ENCODE results near the gene LEP. TPM values are rescaled to one million over a fixed set of nuclear protein-coding genes. Genes with fewer than 3 reads are reported as not detected.

LEP gene
- total and polyA plus RNA-seq, 4 donors, result 0.37 to 1.3 TPM; not detected in 2

DNA sequence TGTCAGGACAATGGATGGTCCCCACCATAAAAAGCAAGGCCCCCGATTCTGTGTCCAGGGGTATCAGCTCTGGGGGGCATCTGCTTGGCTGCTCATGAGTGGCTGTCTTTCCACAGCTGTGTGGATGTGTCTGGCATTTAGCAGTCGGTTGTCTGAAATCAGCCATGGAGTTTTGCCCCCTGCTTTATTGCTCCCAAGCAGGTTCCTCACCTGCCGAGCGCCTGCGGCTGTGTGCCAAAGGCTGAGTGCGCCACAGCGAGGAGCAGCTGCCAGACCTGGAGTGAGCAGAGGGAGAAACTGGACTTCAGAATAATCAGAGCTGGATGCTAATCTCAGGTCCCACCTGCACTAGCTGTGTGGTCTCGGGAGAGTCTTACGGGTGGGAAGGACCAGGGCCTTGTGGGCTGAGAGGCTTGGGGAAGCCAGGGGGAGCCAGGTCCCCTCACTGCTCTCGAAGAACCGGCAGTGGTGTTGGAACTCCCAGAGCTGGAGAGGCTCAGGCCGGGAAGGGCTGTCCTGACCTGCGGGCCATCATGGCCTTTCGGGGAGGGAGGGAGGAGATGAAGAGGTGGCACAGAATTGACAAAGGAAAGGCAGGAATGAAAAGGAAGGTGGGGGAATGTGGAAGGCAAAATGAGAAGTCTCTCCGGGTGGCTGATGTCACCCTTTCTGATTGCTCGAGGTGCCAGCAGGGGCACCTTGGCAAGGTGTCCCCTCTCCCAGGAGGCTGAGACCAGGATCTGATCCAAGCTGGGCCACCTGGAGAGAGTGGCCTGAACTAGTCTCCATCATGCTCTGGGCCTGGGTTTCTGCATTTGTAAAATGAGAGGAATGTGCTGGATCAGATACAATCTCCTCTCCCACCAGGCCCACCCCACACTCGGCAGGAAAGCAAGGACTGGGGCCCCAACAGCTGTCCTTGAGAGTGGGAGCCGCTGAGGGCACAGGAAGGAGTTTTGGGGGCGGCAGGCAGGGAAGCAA, 30.2 kb upstream of the LEP start:
- Histone ChIP-seq H3K9me3 (ENCODE audit: control insufficient read depth in 4 of 4, insufficient read depth in 3 of 4, low read length in 3 of 4) (no peaks in the 10 kb centered on the region), H3K9ac (ENCODE audit: insufficient read depth in 1 of 2, low read length in 2 of 2) (no peak overlapping the region), H3K36me3 (ENCODE audit: control insufficient read depth in 4 of 4, insufficient read depth in 4 of 4, low read length in 4 of 4) (no peaks in the 10 kb centered on the region), H3K27me3 (ENCODE audit: control insufficient read depth in 3 of 3, insufficient read depth in 3 of 3, low read length in 2 of 3) (peaks cover 0 to 11% (median 4%) of the 10 kb centered on the region in 3 donors), H3K27ac (ENCODE audit: low read depth in 1 of 2, low read length in 1 of 2) (no peak overlapping the region), H3K4me3 (no peak overlapping the region), H3K4me1 (ENCODE audit: control insufficient read depth in 5 of 5, insufficient read depth in 5 of 5, low read length in 5 of 5) (peaks cover 0 to 4% (median 0%) of the 10 kb centered on the region in 5 donors)
- DNase-seq (no peak), ATAC-seq (ENCODE audit: insufficient read depth, low FRiP score) (no peak)
- WGBS, 2 donors, result 78 to 84% methylated on average over 19 of the region's 19 CpGs
- TF ChIP-seq, protein P1, sequence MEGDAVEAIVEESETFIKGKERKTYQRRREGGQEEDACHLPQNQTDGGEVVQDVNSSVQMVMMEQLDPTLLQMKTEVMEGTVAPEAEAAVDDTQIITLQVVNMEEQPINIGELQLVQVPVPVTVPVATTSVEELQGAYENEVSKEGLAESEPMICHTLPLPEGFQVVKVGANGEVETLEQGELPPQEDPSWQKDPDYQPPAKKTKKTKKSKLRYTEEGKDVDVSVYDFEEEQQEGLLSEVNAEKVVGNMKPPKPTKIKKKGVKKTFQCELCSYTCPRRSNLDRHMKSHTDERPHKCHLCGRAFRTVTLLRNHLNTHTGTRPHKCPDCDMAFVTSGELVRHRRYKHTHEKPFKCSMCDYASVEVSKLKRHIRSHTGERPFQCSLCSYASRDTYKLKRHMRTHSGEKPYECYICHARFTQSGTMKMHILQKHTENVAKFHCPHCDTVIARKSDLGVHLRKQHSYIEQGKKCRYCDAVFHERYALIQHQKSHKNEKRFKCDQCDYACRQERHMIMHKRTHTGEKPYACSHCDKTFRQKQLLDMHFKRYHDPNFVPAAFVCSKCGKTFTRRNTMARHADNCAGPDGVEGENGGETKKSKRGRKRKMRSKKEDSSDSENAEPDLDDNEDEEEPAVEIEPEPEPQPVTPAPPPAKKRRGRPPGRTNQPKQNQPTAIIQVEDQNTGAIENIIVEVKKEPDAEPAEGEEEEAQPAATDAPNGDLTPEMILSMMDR (IDR thresholded peaks at IDR 0.05; ENCODE audit: control extremely low read depth, extremely low read depth), result no peak

DNA sequence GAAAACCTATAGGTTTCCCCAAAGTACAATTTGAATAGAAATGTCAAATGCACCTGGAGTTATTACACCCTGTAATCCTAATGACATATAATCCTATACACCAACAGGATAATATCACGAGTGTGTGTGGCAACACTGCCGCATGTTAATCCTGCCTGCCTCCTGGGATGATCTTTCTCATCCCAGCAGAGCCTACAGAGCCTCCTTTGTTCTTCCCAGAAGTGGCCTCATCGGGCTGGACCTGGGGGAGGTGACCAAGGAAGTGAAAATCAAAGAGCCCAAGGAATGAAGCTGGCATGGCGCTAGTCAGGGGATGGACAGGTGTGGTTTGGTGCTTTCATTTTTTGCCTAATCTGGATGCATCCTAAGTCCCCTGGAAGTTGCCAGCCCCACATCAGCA, 29.5 kb upstream of the LEP start:
- DNase-seq, result no peak
- H3K4me1 ChIP-seq (ENCODE audit: control insufficient read depth in 5 of 5, insufficient read depth in 5 of 5, low read length in 5 of 5), result peaks cover 0 to 5% (median 0%) of the 10 kb centered on the region in 5 donors
- no peak overlapping the region for H3K9ac ChIP-seq (ENCODE audit: insufficient read depth in 1 of 2, low read length in 2 of 2)
- no peak for ATAC-seq (ENCODE audit: insufficient read depth, low FRiP score)
- no peaks in the 10 kb centered on the region for H3K36me3 ChIP-seq (ENCODE audit: control insufficient read depth in 4 of 4, insufficient read depth in 4 of 4, low read length in 4 of 4)
- H3K27me3 ChIP-seq (ENCODE audit: control insufficient read depth in 3 of 3, insufficient read depth in 3 of 3, low read length in 2 of 3), result peaks cover 0 to 11% (median 0%) of the 10 kb centered on the region in 3 donors
- TF ChIP-seq, protein P1 (IDR thresholded peaks at IDR 0.05; ENCODE audit: control extremely low read depth, extremely low read depth), result no peak
- no peak overlapping the region for H3K4me3 ChIP-seq
- WGBS, 2 donors, result 63 to 84% methylated on average over 4 of the region's 4 CpGs
- no peak overlapping the region for H3K27ac ChIP-seq (ENCODE audit: low read depth in 1 of 2, low read length in 1 of 2)
- H3K9me3 ChIP-seq (ENCODE audit: control insufficient read depth in 4 of 4, insufficient read depth in 3 of 4, low read length in 3 of 4), result no peaks in the 10 kb centered on the region

DNA sequence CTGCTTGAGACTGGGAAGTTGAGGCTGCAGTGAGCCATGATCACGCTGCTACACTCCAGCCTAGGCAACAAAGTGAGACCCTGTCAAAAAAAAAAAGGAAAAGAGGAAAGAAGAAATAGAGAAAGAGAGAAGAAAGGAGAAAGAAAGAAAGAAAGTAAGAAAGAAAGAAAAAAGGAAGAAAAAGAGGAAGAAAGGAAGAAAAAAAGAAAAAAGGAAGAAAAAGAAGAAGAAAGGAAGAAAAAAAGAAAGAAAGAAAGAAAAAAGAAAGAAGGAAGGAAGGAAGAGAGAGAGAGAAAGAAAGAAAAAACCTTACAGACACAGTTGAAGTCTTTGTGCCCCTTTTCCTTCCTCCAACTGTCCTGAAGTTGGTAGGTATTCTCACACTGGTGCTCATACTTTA, 26.6 kb upstream of the LEP start:
- H3K4me1 ChIP-seq (ENCODE audit: control insufficient read depth in 5 of 5, insufficient read depth in 5 of 5, low read length in 5 of 5), result peaks cover 0 to 5% (median 0%) of the 10 kb centered on the region in 5 donors
- no peaks in the 10 kb centered on the region for H3K36me3 ChIP-seq (ENCODE audit: control insufficient read depth in 4 of 4, insufficient read depth in 4 of 4, low read length in 4 of 4)
- H3K4me3 ChIP-seq, result no peak overlapping the region
- 96 to 100% methylated on average over 1 of the region's 1 CpG for WGBS, 2 donors
- no peaks in the 10 kb centered on the region for H3K9me3 ChIP-seq (ENCODE audit: control insufficient read depth in 4 of 4, insufficient read depth in 3 of 4, low read length in 3 of 4)
- DNase-seq, result no peak
- H3K9ac ChIP-seq (ENCODE audit: insufficient read depth in 1 of 2, low read length in 2 of 2), result no peak overlapping the region
- ATAC-seq (ENCODE audit: insufficient read depth, low FRiP score), result no peak
- peaks cover 0 to 10% (median 3%) of the 10 kb centered on the region in 3 donors for H3K27me3 ChIP-seq (ENCODE audit: control insufficient read depth in 3 of 3, insufficient read depth in 3 of 3, low read length in 2 of 3)
- TF ChIP-seq, protein P1 (IDR thresholded peaks at IDR 0.05; ENCODE audit: control extremely low read depth, extremely low read depth), result no peak
- H3K27ac ChIP-seq (ENCODE audit: low read depth in 1 of 2, low read length in 1 of 2), result no peak overlapping the region
